Epidermal melanocyte (primary cell): Measurements from ENCODE around the gene FKBP2.
A peak's percentile ranks its signal among the peaks of the same experiment; 100 is the strongest.

Source experiments
- DNase-seq: peaks from one replicate; pipeline ENCODE4 v3.0.0; 2011; ENCODE audit warnings: low spot score; ENCODE audit not compliant: insufficient read length

FKBP2 gene

DNA sequence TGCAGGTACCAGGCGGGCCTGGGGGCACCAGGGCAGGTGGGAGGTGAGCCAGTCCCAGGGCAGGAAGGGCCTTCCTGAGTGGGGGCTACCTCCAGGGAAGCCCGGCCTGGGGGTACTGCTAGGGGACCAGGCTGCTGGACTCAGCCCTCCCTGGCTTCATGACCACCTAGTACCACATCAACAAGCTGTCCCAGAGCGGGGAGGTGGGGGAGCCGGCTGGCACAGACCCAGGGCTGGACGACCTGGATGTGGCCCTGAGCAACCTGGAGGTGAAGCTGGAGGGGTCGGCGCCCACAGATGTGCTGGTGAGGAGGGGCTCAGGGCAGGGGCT is 21.6 kb upstream of the FKBP2 start:
- no peak for DNase-seq

DNA sequence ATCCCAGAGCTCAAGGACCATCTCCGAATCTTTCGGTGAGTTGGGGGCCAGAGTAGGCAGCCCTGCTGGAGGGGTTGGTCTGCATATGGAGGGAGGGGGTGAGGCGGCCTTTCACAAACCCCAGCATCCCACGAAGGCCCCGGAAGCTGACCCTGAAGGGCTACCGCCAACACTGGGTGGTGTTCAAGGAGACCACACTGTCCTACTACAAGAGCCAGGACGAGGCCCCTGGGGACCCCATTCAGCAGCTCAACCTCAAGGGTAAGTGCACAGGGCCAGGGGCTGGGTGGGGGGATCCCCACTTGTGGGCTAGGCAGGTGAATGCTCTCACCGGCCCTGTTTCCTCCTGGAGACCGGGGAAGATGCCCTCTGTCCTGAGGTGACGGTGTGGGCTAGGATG is 21.1 kb upstream of the FKBP2 start:
- no peak for DNase-seq

DNA sequence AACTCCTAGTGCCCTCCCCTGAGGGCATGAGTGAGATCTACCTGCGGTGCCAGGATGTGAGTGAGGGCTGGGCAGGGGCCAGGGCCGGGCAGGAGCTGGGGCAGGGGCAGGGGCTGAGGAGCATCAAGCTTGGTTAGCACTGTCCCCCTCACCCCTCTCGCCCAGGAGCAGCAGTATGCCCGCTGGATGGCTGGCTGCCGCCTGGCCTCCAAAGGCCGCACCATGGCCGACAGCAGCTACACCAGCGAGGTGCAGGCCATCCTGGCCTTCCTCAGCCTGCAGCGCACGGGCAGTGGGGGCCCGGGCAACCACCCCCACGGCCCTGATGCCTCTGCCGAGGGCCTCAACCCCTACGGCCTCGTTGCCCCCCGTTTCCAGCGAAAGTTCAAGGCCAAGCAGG is 20.6 kb upstream of the FKBP2 start:
- no peak for DNase-seq

DNA sequence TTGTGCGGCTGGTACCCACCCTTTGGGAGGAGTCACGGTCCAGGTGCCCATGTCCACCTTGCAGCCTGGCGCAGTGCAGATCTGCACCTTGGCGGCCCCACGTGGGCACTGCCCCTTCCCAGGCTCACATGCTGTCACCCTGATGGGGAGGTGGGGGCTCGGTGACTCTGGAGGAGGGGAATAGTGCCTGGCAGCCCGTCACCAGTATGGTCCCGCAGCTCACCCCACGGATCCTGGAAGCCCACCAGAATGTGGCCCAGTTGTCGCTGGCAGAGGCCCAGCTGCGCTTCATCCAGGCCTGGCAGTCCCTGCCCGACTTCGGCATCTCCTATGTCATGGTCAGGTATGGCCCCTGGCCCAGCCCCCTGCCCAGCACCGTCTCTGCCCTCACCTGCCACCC is 20.1 kb upstream of the FKBP2 start:
- DNase-seq, result no peak

DNA sequence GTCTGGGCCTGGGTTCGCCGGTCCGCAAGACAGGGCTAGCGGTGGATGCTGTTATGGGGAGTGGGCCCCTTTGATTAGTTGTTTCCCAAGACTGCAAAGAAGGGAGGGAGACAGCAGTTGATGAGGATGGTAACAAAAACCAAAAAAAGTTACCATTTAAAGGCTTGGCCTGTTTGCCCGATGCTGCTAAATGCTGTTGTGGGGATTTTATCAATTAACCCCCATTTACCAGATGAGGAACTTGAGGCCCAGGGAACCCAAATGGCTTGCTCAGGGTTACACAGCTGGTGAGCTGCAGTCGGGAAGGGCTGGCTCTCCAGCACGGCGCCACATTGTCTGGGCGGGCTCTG is 18.3 kb upstream of the FKBP2 start:
- DNase-seq, result no peak

DNA sequence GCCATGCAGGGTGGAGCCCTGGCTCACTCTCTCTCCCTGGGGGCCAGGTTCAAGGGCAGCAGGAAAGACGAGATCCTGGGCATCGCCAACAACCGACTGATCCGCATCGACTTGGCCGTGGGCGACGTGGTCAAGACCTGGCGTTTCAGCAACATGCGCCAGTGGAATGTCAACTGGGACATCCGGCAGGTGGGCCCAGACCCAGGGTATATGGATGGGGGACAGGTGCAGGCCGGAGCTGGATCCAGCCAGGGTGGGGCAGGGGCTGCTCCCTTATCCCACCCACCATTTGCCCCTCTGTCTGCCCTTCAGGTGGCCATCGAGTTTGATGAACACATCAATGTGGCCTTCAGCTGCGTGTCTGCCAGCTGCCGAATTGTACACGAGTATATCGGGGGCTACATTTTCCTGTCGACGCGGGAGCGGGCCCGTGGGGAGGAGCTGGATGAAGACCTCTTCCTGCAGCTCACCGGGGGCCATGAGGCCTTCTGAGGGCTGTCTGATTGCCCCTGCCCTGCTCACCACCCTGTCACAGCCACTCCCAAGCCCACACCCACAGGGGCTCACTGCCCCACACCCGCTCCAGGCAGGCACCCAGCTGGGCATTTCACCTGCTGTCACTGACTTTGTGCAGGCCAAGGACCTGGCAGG is 17.8 kb upstream of the FKBP2 start:
- DNase-seq, result no peak

DNA sequence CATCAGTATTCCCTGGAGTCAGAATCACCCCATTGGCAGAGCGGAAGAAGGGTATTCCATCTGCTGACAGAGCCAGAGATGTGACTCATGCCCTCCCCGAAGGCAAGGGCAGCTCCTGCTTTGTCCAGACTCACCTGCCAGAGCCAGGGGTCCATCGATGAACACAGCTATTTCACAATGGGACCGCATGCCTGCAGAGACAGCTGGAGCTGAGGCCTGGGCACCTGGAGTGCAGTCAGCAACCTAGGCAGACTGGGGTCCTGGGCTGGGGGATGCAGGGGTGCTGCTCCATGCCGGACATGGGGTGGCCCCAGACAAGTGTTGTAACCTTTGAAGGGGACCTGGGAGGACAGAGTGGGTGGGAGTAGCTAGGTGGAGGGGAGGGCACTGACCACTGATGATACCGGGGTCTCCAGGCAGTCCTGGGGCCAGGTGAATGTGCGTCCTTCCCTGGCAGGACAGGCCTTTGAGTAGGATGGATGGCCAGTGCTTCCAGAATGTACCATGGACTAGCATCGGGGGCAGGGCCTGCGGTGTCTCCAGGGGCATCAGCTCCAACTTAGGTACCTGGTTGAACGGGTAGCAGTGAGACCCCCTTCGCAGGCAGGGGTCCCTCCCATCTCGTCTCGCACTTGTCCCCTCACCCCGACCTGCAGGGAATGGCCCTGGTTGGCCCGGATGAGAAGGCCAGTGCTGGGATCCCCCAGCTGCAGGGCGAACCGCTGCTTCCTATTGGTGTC is 16.6 kb upstream of the FKBP2 start:
- DNase-seq, result no peak

DNA sequence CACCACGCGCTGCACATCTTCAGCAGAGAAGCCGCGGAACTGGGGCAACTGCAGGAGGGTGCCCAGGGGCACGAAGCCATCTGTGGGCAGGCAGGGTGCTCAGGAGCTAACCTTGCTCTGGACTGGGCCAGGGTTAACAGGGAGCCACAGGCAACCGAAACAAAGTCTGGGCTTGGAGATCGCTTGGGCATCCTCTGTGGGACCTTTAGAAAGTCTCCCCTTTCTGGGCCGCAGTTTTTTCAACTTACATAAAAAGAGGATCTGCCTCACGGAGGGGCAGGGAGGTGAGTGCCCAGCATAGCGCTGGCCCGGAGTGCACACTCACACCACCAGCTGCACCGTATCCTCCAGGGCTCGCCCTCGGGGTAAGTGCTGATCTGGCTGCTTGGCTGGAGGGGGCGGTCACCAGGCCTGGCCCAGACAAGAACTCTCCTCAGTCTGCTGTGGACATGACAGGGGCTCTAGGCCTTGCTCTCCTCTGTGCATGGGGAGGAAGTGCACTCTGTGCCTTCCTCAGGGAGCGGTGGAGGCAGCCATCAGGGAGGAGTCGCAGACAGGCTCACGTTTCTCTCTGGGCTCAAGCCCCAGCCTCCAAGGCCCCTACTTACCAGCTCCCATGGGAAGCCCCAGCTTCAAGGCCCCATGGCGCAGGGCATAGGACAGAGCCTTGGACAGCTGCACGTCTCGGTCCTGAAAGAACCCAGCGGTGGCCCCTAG is 15.8 kb upstream of the FKBP2 start:
- no peak for DNase-seq

DNA sequence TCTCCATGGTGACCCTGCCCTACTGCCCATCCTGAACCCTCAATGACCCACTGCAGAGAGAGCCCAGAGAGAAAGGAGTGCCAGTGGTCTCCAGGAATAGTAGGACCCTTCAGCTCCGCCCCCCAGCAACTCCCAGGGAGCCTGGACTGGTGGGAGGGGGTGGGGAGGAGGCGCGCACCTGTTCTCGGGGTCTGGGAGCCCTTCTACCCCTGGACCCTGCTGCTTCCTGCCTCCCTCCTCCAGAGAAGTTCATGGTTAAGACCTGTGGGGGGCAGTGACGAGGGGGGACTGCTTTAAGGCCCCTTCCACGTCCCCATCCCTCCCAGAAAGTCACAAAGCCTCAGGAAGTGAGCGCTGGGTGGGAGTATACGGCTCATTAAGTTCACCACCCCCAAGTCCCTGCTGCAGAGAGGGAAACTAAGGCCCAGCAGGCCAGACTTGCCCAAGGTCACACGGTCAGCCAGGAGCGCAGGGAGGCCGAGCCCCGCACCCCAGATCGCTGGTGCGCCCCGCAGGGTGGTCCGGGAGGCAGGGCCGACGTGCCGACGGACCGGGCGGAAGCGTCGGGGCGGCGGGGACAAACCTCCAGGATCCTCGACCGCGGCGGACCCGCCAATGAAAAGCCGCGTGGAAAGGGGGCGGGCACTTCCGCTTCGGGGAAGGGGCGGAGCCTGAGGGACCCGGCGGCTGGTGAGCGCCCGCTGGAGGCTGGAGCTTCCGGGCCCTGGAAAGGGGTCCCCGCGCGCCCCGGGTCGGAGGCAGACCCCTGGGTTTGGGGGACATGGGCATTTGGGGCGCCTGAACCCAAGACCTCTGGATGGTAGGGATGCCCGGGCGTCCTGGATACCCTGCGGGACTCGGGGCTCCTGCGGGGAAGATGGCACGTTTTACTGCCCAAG is 15.0 kb upstream of the FKBP2 start, which contains the start of the genes NUDT22 and TRPT1:
Gene NUDT22 (plus strand): TSS at position 667 of the 899 bp plus-strand sequence. CDS start 379 bp downstream, outside the sequence.
Gene TRPT1 (minus strand): TSS at position 579 of the 899 bp plus-strand sequence. CDS start 326 bp downstream, at position 253.
- DNase-seq, result peak; percentile 94

DNA sequence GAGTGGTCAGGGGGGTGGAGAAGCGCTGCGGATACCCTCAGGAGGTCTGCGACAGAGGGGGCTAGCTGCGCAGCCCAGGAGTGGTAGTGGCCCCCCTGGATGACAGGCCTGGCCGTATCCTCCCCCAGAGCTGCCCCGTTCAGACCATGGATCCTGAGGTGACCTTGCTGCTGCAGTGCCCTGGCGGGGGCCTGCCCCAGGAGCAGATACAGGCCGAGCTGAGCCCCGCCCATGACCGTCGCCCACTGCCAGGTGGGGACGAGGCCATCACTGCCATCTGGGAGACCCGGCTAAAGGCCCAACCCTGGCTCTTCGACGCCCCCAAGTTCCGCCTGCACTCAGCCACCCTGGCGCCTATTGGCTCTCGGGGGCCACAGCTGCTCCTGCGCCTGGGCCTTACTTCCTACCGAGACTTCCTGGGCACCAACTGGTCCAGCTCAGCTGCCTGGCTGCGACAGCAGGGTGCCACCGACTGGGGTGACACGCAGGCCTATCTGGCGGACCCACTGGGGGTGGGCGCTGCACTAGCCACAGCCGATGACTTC is 14.3 kb upstream of the FKBP2 start:
- no peak for DNase-seq

DNA sequence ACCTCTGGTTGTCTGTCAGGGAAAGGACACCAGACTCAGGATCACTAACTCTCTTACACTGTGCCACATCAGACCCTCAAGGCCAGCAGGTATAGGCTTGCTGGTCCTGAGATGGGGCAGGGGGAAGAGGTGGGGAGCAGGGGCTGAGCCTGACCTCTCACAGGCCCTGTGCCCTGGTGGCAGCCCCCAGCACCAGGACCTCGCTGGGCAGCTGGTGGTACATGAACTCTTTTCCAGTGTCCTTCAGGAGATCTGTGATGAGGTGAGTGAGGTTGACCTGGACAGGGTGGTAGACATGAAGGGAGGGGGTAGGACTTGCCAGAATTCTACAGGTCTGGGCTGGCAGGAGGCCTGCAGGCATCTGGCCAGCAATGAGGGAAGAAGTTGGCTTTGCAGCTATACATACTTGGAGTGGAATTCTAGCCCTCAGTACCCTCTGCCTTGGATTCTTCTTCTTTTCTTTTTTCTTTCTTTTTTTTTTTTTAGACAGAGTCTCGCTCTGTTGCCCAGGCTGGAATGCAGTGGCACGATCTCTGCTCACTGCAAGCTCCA is 13.4 kb upstream of the FKBP2 start:
- DNase-seq, result no peak

DNA sequence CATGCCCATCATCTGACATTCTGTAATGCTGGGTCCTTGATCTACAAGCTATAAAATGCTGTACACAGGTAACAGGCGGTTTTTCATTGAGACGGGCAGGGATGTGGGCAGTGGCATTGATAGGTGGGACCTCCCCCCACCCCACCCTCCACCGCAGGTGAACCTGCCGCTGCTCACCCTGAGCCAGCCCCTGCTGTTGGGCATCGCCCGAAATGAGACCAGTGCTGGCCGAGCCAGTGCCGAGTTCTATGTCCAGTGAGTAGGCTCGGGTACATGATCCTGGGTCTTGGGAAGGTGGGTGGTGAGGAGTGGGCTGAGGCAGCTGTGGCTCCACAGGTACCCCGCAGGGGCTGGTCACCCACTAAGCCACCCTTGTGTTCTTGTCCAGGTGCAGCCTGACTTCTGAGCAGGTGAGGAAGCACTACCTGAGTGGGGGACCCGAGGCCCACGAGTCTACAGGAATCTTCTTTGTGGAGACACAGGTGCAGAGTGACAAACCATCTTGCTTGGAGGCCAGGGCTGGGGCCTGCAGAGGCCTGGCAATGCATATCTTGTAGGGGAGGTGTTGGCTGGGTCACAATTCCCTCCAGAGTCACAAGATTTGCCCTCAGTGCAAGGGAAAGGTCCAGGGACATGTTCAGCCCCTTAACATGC is 11.7 kb upstream of the FKBP2 start:
- no peak for DNase-seq

DNA sequence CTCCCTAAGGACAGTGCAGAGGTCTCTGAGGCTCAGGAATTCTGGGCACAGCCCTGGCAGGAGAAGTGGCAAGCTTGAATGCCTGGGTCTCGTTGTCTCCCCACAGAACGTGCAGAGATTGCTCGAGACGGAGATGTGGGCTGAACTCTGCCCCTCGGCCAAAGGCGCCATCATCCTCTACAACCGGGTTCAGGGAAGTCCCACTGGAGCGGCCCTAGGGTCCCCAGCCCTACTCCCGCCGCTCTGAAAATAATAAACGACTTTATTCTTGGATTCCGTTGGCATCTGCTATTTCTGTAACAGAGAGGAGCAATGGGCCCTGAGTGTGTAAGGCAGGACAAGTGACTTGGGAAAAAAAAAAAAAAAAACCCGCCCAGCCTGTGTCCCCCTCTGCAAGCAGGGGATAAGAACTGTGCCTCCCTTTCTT is 11.1 kb upstream of the FKBP2 start:
- DNase-seq, result no peak

DNA sequence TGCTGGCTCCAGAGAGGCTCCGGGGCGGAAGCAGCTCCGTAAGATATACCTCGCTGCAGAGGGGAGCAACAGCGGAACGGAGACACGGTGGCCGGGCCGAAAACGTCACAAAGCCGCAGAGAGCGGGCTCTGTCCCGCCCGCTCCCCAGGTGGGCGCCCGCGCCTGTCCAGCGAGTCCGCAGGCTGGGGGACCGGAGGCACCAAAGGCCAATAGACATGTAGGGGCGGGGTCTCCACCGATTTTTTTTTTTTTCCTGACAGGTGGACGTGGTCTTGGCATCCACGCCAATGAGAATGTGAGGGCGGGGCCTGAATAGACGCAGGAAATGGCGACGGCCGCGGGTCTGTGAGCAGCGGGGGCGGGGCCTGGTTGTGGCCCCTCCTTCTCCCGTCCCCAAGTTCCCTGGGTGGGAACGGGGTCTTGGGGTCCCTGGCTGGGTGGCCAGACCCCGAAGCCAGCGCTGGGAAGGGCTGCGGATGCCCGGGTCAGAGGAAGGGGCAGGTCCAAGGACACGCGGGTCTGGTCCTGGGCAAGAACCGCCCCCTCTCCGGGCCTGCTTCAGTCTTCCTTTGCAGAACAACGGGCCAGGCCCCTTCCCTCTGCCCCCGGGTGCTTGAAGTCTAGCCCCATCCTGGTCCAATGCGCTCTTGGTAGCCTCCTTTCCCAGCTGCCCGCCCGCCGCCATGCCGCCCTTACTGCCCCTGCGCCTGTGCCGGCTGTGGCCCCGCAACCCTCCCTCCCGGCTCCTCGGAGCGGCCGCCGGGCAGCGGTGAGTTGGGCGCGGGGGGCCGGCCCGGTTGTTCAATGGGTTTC is 10.5 kb upstream of the FKBP2 start, which contains the start of gene DNAJC4:
Gene DNAJC4 (plus strand): TSS at position 378 of the 814 bp plus-strand sequence. CDS start 307 bp downstream, at position 685.
- DNase-seq, result peak; percentile 79

DNA sequence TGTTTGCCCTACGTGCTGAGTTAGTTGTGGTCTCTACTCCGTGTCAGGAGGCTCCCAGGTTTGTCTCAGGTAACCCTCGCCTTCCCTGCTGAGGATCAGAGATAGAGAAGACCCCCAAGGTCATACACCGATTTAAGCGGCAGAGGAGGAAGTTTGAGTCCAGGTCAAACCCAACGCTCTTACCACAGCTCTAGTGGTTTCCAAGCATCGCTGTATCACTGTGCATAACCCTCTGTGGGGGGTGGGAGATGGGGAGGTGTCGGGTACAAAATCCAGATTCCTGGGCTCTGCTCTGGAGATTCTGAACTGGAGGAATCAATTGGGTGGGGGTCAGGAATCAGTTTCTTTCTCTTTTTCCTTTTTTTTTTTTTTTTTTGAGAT is 9.9 kb upstream of the FKBP2 start:
- DNase-seq, result no peak

DNA sequence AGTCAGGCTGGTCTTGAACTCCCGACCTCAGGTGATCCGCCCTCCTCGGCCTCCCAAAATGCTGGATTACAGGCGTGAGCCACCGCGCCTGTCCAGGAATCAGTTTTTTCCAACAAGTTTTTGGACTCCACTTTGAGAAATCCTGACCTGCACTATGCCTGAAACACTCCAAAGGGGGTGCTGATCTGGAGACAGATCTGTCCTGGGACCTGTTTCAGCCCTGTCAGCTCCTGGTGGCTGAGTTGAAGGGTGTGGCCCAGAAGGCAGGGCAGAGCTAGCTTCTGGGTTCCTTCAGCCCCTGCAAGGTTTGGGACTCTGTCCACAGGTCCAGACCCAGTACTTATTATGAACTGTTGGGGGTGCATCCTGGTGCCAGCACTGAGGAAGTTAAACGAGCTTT is 9.3 kb upstream of the FKBP2 start:
- no peak for DNase-seq

DNA sequence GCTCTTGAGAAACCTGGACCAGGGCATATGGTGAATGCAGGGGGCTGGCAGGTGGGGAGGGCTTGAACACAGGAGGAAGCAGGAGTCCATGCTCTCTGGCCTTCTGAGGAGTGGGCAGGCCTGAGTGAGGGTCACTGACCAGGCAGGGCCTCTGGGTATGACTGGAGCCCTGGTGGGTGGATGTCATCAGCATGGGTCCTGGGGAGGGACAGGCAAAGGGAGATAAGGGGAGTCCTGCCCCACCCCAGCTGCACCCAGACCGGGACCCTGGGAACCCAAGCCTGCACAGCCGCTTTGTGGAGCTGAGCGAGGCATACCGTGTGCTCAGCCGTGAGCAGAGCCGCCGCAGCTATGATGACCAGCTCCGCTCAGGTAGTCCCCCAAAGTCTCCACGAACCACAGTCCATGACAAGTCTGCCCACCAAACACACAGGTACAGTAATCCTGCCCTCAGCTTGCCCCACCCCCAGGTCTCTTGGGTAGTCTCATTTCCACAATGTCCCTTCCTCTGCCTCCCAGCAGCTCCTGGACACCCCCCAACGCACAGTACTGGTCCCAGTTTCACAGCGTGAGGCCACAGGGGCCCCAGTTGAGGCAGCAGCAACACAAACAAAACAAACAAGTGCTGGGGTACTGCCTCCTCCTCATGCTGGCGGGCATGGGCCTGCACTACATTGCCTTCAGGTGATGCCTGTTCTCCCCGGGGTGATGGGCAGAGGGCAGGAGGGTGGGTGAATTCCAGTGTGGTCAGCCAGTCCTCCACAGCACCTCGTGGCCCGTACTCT is 8.5 kb upstream of the FKBP2 start:
- DNase-seq, result no peak

DNA sequence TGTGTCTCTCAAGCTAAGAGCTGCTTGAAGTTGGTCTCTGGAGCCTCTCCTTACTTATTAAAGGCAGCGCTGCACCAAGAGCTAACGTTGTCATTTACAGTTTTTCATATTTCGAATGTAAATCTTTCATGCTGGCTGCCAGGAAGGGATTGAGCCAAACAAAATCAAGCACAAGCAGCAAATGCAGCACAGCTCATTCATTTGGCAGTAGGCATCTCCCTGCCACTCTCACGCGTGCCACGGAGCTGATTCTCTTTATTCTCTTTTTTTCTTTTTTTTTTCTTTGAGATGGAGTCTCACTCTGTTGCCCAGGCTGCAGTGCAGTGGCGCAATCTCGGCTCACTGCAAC is 8.0 kb upstream of the FKBP2 start:
- no peak for DNase-seq
